ENCODE measurements around the gene EIPR1.

- no peak for TF ChIP-seq NR2C2 (IDR thresholded peaks at IDR 0.05; ENCODE audit: borderline replicate concordance, control insufficient read depth, insufficient read length, low read depth)
- TF ChIP-seq MYB (IDR thresholded peaks at IDR 0.05; ENCODE audit: borderline replicate concordance, low read depth, low read length): no peak
- TF ChIP-seq NBN (IDR thresholded peaks at IDR 0.05): no peak
- no peak for TF ChIP-seq NFYB (IDR thresholded peaks at IDR 0.05; ENCODE audit: insufficient read depth, low read depth, low read length)
- TF ChIP-seq, protein P1, sequence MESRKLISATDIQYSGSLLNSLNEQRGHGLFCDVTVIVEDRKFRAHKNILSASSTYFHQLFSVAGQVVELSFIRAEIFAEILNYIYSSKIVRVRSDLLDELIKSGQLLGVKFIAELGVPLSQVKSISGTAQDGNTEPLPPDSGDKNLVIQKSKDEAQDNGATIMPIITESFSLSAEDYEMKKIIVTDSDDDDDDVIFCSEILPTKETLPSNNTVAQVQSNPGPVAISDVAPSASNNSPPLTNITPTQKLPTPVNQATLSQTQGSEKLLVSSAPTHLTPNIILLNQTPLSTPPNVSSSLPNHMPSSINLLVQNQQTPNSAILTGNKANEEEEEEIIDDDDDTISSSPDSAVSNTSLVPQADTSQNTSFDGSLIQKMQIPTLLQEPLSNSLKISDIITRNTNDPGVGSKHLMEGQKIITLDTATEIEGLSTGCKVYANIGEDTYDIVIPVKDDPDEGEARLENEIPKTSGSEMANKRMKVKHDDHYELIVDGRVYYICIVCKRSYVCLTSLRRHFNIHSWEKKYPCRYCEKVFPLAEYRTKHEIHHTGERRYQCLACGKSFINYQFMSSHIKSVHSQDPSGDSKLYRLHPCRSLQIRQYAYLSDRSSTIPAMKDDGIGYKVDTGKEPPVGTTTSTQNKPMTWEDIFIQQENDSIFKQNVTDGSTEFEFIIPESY (IDR thresholded peaks at IDR 0.05): no peak
- TF ChIP-seq SP1 (IDR thresholded peaks at IDR 0.05; ENCODE audit: low read depth, low read length): no peak
- no peak for TF ChIP-seq SREBF1 (IDR thresholded peaks at IDR 0.05; ENCODE audit: low read length)
- no peak for TF ChIP-seq SMAD1 (IDR thresholded peaks at IDR 0.05; ENCODE audit: low read depth, partially characterized antibody)
- TF ChIP-seq REST (IDR thresholded peaks at IDR 0.05; ENCODE audit: low read depth, low read length): no peak
- TF ChIP-seq EZH2 (IDR thresholded peaks at IDR 0.05; ENCODE audit: borderline replicate concordance, control insufficient read depth, low read depth, low read length): no peak
- no peak for TF ChIP-seq PAX5 (IDR thresholded peaks at IDR 0.05; ENCODE audit: borderline replicate concordance, low read depth, low read length)
- TF ChIP-seq MXI1 (IDR thresholded peaks at IDR 0.05; ENCODE audit: low read depth, low read length): no peak
- TF ChIP-seq POLR2AphosphoS5 (IDR thresholded peaks at IDR 0.05; ENCODE audit: low read length): no peak
- TF ChIP-seq SPI1 (IDR thresholded peaks at IDR 0.05; ENCODE audit: borderline replicate concordance, insufficient read depth, low read depth, low read length): no peak
Observed at GRCh38 chr2:3149441-3150217, 228.0 kb downstream of the EIPR1 start.
